Measurements from ENCODE around the gene EXD3.

- TF ChIP-seq CTCF (IDR thresholded peaks at IDR 0.05) (no peak), CHD2 (IDR thresholded peaks at IDR 0.05; ENCODE audit: low read length, partially characterized antibody) (no peak), EZH2phosphoT487 (IDR thresholded peaks at IDR 0.05; ENCODE audit: borderline replicate concordance, low read depth) (no peak), FOXM1 (IDR thresholded peaks at IDR 0.05; ENCODE audit: low read depth) (no peak), REST (IDR thresholded peaks at IDR 0.05; ENCODE audit: low read depth, low read length) (no peak), USF2 (IDR thresholded peaks at IDR 0.05; ENCODE audit: borderline replicate concordance, low read depth, low read length) (no peak)
Observed at GRCh38 chr9:137465720-137466388, 42.9 kb upstream of the EXD3 start.

Measured in SK-N-SH (cell line).